K562 (cell line): ENCODE measurements around the gene PLCB4. TPM values are rescaled to one million over a fixed set of nuclear protein-coding genes. Genes with fewer than 3 reads are reported as not detected.

Experiments used
- ATF4 ChIP-seq: fragments of 450-650 bp; formaldehyde crosslinking; IDR thresholded peaks from 2 replicates; pipeline ENCODE4 v1.4.0; 2022; ENCODE audit warnings: mild to moderate bottlenecking, moderate library complexity
- DEAF1 ChIP-seq: fragments of 450-650 bp; formaldehyde crosslinking; IDR thresholded peaks from 2 replicates; pipeline ENCODE4 v1.4.0; 2020; ENCODE audit warnings: mild to moderate bottlenecking, moderate library complexity
- E2F5 ChIP-seq: sonication (generic); formaldehyde crosslinking; IDR thresholded peaks from 2 replicates; pipeline ENCODE4 v1.8.0; 2022; ENCODE audit warnings: mild to moderate bottlenecking, missing genetic modification reagents
- FOXA1 ChIP-seq: fragments of 450-650 bp; IDR thresholded peaks from 2 replicates; pipeline ENCODE4 v1.6.1; 2016; ENCODE audit warnings: mild to moderate bottlenecking, borderline replicate concordance
- HNRNPK ChIP-seq: fragments of 200-400 bp; formaldehyde crosslinking; IDR thresholded peaks from one replicate; pipeline ENCODE4 v1.6.1; 2018; ENCODE audit warnings: mild to moderate bottlenecking, low read depth, low read length; ENCODE audit not compliant: poor library complexity, severe bottlenecking
- HSF4 ChIP-seq: fragments of 250-450 bp; sonication (Bioruptor Pico); IDR thresholded peaks from 2 replicates; pipeline ENCODE4 v2.1.2; 2022; ENCODE audit warnings: mild to moderate bottlenecking, moderate library complexity, borderline replicate concordance
- IRF9 ChIP-seq: fragments of 450-650 bp; IDR thresholded peaks from 2 replicates; pipeline ENCODE4 v1.6.1; 2016; ENCODE audit warnings: missing biosample characterization, missing genetic modification characterization
- MEF2D ChIP-seq: conservative IDR thresholded peaks from 2 replicates; pipeline ENCODE4 v1.6.1; 2016; ENCODE audit warnings: low read depth, missing genetic modification characterization, missing compliant biosample characterization
- NCOR1 ChIP-seq: fragments of 450-650 bp; IDR thresholded peaks from 2 replicates; pipeline ENCODE4 v1.6.1; 2016; ENCODE audit warnings: mild to moderate bottlenecking, moderate library complexity
- NKRF ChIP-seq: fragments of 450-650 bp; IDR thresholded peaks from 2 replicates; pipeline ENCODE4 v1.6.1; 2016; ENCODE audit warnings: borderline replicate concordance
- NR4A1 ChIP-seq, 2 experiments: fragments of 250-450 bp in 1 of 2; fragments of 450-650 bp in 1 of 2; sonication (Bioruptor Pico) in 1 of 2; IDR thresholded peaks; 2 replicates each; pipeline versions ENCODE4 v1.4.0 to v1.6.1; 2016 to 2020; ENCODE audit warnings: mild to moderate bottlenecking in 2 of 2, missing compliant biosample characterization in 1 of 2, missing genetic modification characterization in 1 of 2, moderate library complexity in 1 of 2
- POLR2A ChIP-seq: fragments of 450-650 bp; conservative IDR thresholded peaks from 2 replicates; pipeline ENCODE4 v1.6.1; 2016
- PTRF ChIP-seq: fragments of 450-650 bp; IDR thresholded peaks from 2 replicates; pipeline ENCODE4 v1.6.1; 2016; ENCODE audit warnings: mild to moderate bottlenecking, missing genetic modification characterization, missing compliant biosample characterization
- RB1 ChIP-seq: fragments of 450-650 bp; IDR thresholded peaks from 2 replicates; pipeline ENCODE4 v1.6.1; 2017; ENCODE audit warnings: low read depth, mild to moderate bottlenecking
- TBP ChIP-seq: optimal IDR thresholded peaks from 2 replicates; pipeline ENCODE3; 2011; ENCODE audit warnings: low read depth, low read length, improper control_type of control experiment
- TEAD1 ChIP-seq, 2 experiments: fragments of 450-650 bp in 1 of 2; sonication (generic) in 1 of 2; formaldehyde crosslinking; IDR thresholded peaks; 2 replicates each; pipeline versions ENCODE4 v1.4.0 to v1.8.0; 2020 to 2022; ENCODE audit warnings: mild to moderate bottlenecking in 2 of 2, missing genetic modification reagents in 1 of 2
- TEAD2 ChIP-seq: fragments of 450-650 bp; IDR thresholded peaks from 2 replicates; pipeline ENCODE4 v1.6.1; 2016; ENCODE audit warnings: missing genetic modification characterization, control low read depth, missing compliant biosample characterization
- ZFP1 ChIP-seq: fragments of 450-650 bp; formaldehyde crosslinking; IDR thresholded peaks from 2 replicates; pipeline ENCODE4 v1.4.0; 2020; ENCODE audit warnings: mild to moderate bottlenecking, mixed read lengths
- ZNF23 ChIP-seq: fragments of 250-450 bp; sonication (Bioruptor Pico); IDR thresholded peaks from 2 replicates; pipeline ENCODE4 v1.4.0; 2020; ENCODE audit warnings: mild to moderate bottlenecking
- ZNF3 ChIP-seq: fragments of 250-450 bp; sonication (Bioruptor Pico); IDR thresholded peaks from 2 replicates; pipeline ENCODE4 v1.5.0; 2021; ENCODE audit warnings: mild to moderate bottlenecking, moderate library complexity
- ZNF584 ChIP-seq: fragments of 200-800 bp; sonication (Bioruptor generic); IDR thresholded peaks from 2 replicates; pipeline ENCODE4 v1.6.1; 2016; ENCODE audit warnings: low read depth, mild to moderate bottlenecking, missing genetic modification characterization, missing compliant biosample characterization
- ZNF76 ChIP-seq: fragments of 250-450 bp; sonication (Bioruptor Pico); IDR thresholded peaks from 2 replicates; pipeline ENCODE4 v1.4.0; 2020; ENCODE audit warnings: mild to moderate bottlenecking, moderate library complexity, borderline replicate concordance
- polyA plus RNA-seq, 8 experiments: library from polyadenylated mRNA; depleted of rRNA in 4 of 8; stranded (reverse) in 5 of 8; unstranded in 3 of 8; fragments of >200 nt; fragmentation: Nextera tagmentation in 2 of 8; fragmentation: Illumina TruSeq in 1 of 8; extraction: Ambion mirVana in 2 of 8; extraction: Trizol in 1 of 8; gene quantifications; 2 replicates each; pipeline versions ENCODE4 v1.2.1 to v1.2.3, GENCODE V29; 2011 to 2014; ENCODE audit warnings: inconsistent platforms in 1 of 8, missing spikeins in 1 of 8
- total RNA-seq, 7 experiments: library from RNA; depleted of rRNA in 6 of 7; stranded (reverse); fragments of >200 nt in 6 of 7; fragmentation: Illumina TruSeq in 2 of 7; extraction: Trizol in 2 of 7; gene quantifications; 2 replicates each; pipeline versions ENCODE4 v1.2.1 to v1.2.3, GENCODE V29; 2011 to 2021; ENCODE audit warnings: low replicate concordance in 1 of 7

Gene PLCB4
- total and polyA plus RNA-seq, 9 of the 15 experiments (the other 6 are each of a cell fraction or from before 2014, with no cell fraction given) = 0.20 to 2.9 (median 0.52) TPM

- TF ChIP-seq DEAF1 (CRISPR knock-in tag) = peak; percentile 52
- TF ChIP-seq ZFP1 = peak; percentile 41; the same call in 1 of the 2 replicates
- TF ChIP-seq IRF9 (tag) = peak; percentile 86
- TF ChIP-seq NR4A1 (CRISPR knock-in tag; IDR thresholded peaks at IDR 0.05) = peak; percentile 95
- peak; percentile 93 for TF ChIP-seq NR4A1 (tag; IDR thresholded peaks at IDR 0.05)
- peak; percentile 86 for TF ChIP-seq ATF4 (CRISPR knock-in tag)
- TF ChIP-seq ZNF76 (CRISPR knock-in tag) = peak; percentile 93
- TF ChIP-seq FOXA1 = no peak
- TF ChIP-seq NCOR1 = no peak
- no peak for TF ChIP-seq HNRNPK
- no peak for TF ChIP-seq NKRF
- TF ChIP-seq MEF2D (tag) = peak; percentile 70
- peak; percentile 91 for TF ChIP-seq ZNF584 (CRISPR knock-in tag)
- TF ChIP-seq PTRF (tag) = peak; percentile 82
- TF ChIP-seq ZNF3 = no peak
- TF ChIP-seq POLR2A = no peak
- TF ChIP-seq RB1 = no peak
- TF ChIP-seq TEAD2 = peak; percentile 87
- TF ChIP-seq TEAD1 (CRISPR knock-in tag; IDR thresholded peaks at IDR 0.05) = peak in 1 of 2 experiments; percentile 94; a peak in 2 of 4 replicates
- TF ChIP-seq TBP = no peak
- TF ChIP-seq E2F5 (CRISPR knock-in tag) = no peak
- peak; percentile 90 for TF ChIP-seq ZNF23
- peak; percentile 78; the same call in 1 of the 2 replicates for TF ChIP-seq HSF4 (CRISPR knock-in tag)
Observed at GRCh38 chr20:9025643-9026042, 43.2 kb upstream of the PLCB4 start (continued).
